ENCODE data around the gene SSR1.
"Not testable (repeated sequence)": the region's sequence is repeated elsewhere in the genome, so short reads cannot be mapped to it uniquely, and the experiment has no call there.

SSR1 gene

DNA sequence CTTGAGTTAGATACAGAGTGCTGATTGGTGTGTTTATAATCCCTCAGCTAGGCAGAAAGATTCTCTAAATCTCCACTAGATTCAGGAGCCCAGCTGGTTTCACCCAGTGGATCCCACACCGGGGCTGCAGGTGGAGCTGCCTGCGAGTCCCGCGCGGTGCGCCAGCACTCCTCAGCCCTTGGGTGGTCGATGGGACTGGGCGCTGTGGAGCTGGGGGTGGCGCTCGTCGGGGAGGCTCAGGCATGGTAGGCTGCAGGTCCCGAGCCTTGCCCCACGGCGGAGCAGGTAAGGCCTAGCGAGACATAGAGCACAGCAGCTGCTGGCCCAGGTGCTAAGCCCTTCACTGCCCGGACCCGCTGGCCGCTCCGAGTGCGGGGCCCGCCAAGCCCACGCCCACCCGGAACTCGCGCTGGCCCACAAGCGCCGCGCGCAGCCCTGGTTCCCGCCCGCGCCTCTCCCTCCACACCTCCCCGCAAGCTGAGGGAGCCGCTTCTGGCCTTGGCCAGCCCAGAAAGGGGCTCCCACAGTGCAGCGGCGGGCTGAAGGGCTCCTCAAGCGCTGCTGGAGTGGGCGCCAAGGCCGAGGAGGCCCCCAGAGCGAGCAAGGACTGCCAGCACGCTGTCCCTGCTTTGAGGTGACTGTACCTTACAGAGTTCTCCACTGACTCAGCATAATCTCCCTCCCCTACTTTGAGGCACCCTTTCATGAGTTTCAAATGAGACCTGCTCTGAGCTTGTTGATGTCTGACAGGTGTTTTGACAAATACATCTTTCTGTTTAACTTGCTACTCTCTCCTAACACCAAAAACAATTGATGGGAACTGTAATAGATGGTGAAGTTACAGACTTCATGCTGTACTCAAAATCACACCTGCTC lies 3.9 kb upstream of the SSR1 start:
- no peak for DNase-seq

GRCh38 chr6:7315948-7316365 lies 3.0 kb upstream of the SSR1 start:
- DNase-seq = no peak

DNA sequence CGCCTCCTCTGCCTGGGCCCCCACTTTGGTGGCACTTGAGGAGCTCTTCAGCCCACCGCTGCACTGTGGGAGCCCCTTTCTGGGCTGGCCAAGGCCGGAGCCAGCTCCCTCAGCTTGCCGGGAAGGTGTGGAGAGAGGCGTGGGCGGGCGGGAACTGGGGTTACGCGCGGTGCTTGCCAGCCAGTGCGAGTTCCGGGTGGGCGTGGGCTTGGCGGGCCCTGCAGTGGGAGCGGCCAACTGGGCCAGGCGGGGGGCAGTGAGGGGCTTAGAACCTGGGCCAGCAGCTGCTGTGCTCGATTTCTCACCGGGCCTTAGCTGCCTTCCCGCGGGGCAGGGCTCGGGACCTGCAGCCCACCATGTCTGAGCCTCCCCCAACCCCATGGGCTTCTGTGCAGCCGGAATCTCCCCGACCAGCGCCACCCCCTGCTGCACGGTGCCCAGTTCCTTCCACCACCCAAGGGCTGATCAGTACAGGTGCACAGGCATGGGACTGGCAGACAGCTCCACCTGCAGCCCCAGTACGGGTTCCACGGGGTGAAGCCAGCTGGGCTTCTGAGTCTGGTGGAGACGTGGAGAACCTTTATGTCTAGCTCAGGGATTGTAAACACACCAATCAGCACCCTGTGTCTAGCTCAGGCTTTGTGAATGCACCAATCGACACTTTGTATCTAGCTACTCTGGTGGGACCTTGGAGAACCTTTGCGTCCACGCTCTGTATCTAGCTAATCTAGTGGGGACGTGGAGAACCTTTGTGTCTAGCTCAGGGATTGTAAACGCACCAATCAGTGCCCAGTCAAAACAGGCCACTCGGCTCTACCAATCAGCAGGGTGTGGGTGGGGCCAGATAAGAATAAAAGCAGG lies 2.3 kb upstream of the SSR1 start:
- peak; percentile 69 for DNase-seq

- peak; percentile 13 for DNase-seq
Measured at GRCh38 chr6:7314414-7314813, 1.4 kb upstream of the SSR1 start.

- DNase-seq = no peak
Measured at GRCh38 chr6:7313505-7314165, 636 bp upstream of the SSR1 start.

GRCh38 chr6:7311917-7312615 lies 933 bp downstream of the SSR1 start:
- peak; percentile 27 for DNase-seq

DNA sequence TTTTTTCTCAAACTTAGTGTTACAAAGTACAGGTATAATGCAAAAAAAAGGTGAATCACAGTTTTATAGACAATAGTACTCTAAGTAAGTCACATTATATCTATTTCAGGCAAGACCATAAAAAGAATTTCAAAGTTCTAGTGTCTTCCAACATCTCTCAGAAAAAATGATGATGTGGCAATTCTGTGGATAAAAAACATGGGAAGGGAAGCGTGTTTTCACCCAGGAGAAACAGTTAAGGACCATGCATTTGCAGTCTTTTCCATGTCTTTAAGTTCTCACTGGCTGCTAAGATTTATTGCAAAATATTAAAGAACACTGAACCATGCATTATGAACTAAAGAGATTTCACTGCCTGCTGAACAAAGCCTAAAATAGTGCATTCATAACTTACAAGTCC lies 1.8 kb downstream of the SSR1 start:
- DNase-seq = no peak

DNA sequence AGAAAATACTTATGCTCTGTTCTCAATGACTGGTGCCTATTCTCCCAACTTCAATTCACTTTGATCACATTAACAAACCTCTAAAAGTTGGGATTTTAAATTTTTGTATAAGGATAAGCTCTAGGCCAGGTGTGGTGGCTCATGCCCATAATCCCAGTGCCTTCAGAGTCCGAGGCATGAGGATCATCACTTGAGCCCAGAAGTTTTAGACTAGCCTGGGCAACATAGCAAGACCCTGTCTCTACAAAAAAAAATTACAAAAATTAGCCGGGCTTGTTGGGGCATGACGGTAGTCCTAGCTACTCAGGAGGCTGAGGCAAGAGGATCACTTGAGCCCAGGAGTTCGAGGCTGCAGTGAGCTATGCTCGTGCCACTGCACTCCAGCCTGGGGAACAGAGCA lies 3.9 kb downstream of the SSR1 start:
- no peak for DNase-seq

GRCh38 chr6:7307533-7307932 lies 5.5 kb downstream of the SSR1 start:
- no peak for DNase-seq

DNA sequence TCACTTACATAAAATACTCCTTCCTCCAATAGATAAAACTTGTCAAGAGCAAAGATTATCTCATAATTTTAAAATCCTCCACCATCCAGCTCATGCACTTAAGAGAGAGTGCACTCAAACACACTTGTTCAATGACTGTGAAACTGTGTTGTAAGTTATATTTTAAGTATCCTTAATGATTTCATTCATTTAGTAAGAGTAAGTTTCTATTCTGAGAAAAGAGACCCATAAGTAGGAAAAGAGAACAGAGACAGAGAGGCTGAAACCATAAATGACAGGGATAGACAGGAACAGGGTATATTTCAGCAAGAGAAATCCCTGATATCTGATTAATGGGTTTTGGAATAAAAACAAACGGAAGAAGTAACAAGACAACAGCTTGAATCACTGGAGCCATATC lies 8.2 kb downstream of the SSR1 start:
- DNase-seq = no peak

DNA sequence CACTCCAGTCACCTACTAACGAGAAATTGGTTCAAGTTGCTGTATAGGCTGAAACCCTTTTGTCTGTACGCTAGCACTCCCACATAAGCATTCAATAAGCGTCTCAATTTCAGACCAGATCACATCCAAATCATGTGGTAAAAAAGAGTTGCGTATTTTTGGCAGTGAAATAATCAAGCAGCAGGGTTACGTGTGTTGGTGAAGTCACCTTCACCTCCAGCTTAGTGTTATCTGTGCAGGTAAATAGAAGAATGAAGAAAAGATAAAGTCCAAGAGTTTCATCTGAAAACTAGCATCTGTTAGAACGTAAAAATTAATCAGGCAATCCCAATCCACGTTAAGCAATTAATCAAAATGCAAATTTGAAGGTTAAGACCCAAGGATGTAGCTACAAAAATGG lies 11.3 kb downstream of the SSR1 start:
- no peak for DNase-seq

DNA sequence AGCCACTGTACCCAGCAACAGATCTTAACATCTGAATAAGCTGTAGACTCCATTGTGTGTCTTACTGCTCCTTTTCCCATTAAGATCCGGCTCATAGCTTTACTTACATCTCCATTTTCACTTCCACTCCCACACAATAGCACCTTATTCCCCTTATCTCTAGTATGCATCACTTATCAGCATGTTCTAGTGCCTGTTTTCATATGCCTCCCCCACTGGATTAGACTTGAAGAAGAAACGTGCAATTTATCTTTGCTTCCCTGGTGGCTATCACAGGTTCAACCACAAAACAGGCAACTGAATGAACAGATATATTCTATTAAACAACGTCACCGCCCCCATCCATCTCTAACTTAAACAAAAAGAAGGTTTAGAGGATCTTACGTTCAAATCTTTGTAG lies 12.1 kb downstream of the SSR1 start:
- no peak for DNase-seq

GRCh38 chr6:7298113-7298512 lies 14.9 kb downstream of the SSR1 start:
- no peak for DNase-seq

DNA sequence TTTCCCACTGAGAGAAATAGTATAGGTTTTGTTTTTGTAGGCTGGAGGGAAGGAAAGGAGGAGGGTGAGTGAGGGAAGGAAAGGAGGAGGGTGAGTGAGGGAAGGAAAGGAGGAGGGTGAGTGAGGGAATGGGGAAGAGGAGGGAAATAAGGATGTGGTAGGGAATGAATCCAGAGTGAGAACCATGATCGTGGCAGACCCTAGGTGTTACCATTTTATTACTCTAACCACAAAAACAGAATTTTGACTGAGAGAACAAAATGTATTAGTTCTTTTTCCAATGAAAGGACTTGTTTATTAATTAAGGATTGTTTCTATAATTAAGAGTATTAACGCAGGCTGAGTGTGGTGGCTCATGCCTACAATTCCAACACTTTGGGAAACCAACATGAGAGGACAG lies 16.4 kb downstream of the SSR1 start:
- no peak for DNase-seq

DNA sequence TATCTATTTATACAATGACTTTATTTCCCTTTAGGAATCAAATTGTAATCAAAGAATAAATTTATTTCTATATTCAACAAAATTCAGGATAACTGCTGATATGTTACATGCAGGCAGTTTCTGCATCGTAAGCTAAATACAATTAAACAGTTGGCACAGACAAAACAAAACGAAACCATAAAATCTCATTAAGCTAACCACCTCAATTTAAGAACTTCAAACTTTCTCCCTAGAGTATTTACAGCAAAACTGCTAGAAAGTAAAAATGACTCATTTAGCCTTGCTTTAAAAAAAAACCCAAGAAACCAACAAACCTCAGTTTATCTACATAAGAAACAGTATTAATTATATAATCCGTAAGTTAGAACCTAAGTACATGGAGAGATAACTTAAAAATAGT lies 17.1 kb downstream of the SSR1 start:
- DNase-seq = no peak

- DNase-seq = no peak
Measured at GRCh38 chr6:7292596-7293255, 20.3 kb downstream of the SSR1 start.

GRCh38 chr6:7290079-7290478 lies 22.9 kb downstream of the SSR1 start:
- no peak for DNase-seq

DNA sequence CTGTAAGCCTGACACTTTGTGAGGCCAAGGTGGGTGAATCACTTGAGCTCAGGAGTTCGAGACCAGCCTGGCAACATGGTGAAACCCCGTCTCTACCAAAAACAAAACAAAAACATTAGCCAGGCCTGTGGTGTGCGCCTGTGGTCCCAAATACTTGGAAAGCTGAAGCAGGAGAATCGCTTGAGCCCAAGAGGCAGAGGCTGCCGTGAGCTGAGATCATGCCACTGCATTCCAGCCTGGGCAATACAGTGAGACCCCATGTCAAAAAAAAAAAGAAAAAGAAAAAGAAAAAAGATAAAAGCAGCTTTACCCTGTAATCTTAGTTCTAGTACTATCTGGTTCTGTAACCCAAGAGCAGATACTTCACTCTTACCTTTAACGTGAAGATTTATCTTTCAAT lies 27.6 kb downstream of the SSR1 start:
- DNase-seq = no peak

DNA sequence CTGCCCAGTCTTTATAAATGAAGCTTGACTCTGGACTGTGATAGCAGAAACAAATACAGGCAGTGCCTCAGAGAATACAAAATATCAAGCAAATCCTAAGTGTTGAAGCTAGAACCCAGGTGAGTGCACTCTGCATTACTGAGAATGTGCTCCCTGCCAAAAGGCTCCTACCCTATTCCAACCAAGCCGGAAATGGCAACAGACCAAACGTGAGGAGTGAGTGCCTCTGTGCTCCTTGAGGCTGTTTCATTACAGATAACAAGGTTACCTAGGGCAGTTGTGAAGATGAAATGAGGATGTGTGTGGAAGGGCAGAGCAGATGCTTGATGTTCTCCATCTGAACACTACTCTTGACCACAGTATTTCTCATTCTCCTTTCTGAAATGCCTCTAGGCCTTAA lies 29.3 kb downstream of the SSR1 start:
- DNase-seq = no peak

DNA sequence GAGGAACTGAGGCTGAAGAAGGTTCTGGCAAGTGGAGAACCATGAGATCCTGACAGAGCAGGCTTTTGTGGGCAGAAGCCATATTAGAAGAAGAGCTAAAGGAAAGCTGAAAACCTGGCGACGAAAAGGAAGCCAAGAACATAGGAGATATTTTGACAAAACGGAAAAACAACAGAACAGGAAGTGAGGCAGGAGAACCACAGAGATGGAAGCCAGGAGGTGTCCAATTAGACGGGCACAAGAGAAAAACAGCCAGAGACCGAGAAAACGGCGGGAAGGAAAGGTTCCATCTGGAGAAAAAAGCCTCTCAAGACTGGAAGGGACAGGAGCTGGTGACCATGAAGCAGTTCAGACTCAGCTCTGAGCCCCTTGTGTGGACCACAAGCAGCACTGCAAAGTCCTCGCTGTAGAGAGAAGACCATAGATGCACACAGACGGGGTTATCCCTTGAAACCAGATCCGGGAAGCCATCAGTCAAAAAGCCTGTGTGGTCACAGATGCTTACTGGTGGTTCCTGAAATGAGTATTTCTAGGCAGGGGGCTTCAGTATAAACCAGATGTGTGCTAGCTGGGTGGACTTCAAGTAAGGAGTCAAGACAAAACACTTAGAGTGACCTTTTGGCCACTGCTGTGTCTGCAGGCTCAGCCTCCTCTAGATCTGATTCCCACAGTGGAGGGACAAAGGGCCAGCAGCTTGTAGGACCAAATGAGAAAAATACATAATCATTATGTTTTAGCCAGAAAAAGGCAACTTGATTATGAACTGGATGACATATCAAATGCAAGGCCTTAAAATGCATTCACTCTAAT lies 30.7 kb downstream of the SSR1 start:
- no peak for DNase-seq

DNA sequence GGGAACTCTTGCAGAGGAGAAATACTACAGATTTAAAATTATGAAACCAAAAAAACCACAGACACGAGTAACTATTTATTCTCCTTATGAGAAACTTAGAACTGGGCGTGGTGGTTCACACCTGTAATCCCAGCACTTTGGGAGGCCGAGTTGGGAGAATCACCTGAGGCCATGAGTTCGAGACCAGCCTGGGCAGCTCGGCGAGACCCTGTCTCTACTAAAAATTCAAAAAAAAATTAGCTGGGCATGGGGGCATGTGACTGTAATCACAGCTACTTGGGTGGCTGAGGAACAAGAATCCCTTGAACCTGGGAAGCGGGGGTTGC lies 36.8 kb downstream of the SSR1 start:
- no peak for DNase-seq

GRCh38 chr6:7274525-7274924 lies 38.5 kb downstream of the SSR1 start:
- DNase-seq = not testable (repeated sequence)

Measured in NCI-H69 (cell line).